H1 (cell line): Measurements from ENCODE around the gene GLIPR2.
"Not testable (repeated sequence)": the region's sequence is repeated elsewhere in the genome, so short reads cannot be mapped to it uniquely, and the experiment has no call there.

ENCODE experiments used
- EP300 ChIP-seq, 2 experiments: IDR thresholded peaks; 1 replicate in 1 of 2; 2 replicates in 1 of 2; pipeline ENCODE4 v1.6.1; 2011 to 2012; ENCODE audit warnings: low read depth in 2 of 2, low read length in 2 of 2, mild to moderate bottlenecking in 2 of 2, borderline replicate concordance in 1 of 2, inconsistent platforms in 1 of 2, moderate library complexity in 1 of 2
- MAFK ChIP-seq: IDR thresholded peaks from 2 replicates; pipeline ENCODE4 v1.6.1; 2012; ENCODE audit warnings: low read depth, mild to moderate bottlenecking, improper control_type of control experiment, low read length
- SP4 ChIP-seq: IDR thresholded peaks from 2 replicates; pipeline ENCODE4 v1.6.1; 2012; ENCODE audit warnings: low read length, inconsistent platforms
- TCF12 ChIP-seq: IDR thresholded peaks from 2 replicates; pipeline ENCODE4 v1.6.1; 2011; ENCODE audit warnings: low read depth, mild to moderate bottlenecking, low read length
- TF ChIP-seq, protein P1 (sequence below), 3 experiments: IDR thresholded peaks; 1 replicate in 2 of 3; 2 replicates in 1 of 3; pipeline versions ENCODE4 v1.5.1 to v1.6.1; 2011; ENCODE audit warnings: low read length in 3 of 3, mild to moderate bottlenecking in 3 of 3, inconsistent platforms in 2 of 3, low read depth in 1 of 3, moderate library complexity in 1 of 3; ENCODE audit not compliant: insufficient read depth in 1 of 3; ENCODE audit errors: control extremely low read depth in 1 of 3

DNA sequence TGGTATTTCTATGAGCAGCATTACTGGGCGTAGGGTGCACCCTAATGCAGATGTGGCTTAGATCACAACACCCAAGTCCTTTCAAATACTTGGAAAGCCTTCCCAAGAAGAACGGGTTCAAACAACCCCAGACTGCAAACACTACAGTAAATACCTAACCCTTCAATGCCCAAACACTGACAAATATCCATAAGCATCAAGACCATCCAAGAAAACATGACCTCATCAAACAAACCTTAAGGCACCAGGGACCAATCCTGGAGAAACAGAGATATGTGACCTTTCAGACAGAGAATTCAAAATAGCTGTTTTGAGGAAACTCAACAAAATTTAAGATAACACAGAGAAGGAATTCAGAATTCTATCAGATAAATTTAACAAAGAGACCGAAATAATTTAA lies 38.7 kb downstream of the GLIPR2 start:
- not testable (repeated sequence) for TF ChIP-seq MAFK; EP300 (IDR thresholded peaks at IDR 0.05; ENCODE audit: borderline replicate concordance in 1 of 2, low read depth in 2 of 2, low read length in 2 of 2); SP4; TCF12
- TF ChIP-seq, protein P1, sequence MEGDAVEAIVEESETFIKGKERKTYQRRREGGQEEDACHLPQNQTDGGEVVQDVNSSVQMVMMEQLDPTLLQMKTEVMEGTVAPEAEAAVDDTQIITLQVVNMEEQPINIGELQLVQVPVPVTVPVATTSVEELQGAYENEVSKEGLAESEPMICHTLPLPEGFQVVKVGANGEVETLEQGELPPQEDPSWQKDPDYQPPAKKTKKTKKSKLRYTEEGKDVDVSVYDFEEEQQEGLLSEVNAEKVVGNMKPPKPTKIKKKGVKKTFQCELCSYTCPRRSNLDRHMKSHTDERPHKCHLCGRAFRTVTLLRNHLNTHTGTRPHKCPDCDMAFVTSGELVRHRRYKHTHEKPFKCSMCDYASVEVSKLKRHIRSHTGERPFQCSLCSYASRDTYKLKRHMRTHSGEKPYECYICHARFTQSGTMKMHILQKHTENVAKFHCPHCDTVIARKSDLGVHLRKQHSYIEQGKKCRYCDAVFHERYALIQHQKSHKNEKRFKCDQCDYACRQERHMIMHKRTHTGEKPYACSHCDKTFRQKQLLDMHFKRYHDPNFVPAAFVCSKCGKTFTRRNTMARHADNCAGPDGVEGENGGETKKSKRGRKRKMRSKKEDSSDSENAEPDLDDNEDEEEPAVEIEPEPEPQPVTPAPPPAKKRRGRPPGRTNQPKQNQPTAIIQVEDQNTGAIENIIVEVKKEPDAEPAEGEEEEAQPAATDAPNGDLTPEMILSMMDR (IDR thresholded peaks at IDR 0.05; ENCODE audit: control extremely low read depth in 1 of 3, insufficient read depth in 1 of 3, low read depth in 1 of 3, low read length in 3 of 3), result not testable (repeated sequence)
